ENCODE measurements around the gene NLE1.

GRCh38 chr17:35187481-35187880, 45.4 kb upstream of the NLE1 start:
- TF ChIP-seq POLR2A (IDR thresholded peaks at IDR 0.05) = no peak
- TF ChIP-seq, protein P1, sequence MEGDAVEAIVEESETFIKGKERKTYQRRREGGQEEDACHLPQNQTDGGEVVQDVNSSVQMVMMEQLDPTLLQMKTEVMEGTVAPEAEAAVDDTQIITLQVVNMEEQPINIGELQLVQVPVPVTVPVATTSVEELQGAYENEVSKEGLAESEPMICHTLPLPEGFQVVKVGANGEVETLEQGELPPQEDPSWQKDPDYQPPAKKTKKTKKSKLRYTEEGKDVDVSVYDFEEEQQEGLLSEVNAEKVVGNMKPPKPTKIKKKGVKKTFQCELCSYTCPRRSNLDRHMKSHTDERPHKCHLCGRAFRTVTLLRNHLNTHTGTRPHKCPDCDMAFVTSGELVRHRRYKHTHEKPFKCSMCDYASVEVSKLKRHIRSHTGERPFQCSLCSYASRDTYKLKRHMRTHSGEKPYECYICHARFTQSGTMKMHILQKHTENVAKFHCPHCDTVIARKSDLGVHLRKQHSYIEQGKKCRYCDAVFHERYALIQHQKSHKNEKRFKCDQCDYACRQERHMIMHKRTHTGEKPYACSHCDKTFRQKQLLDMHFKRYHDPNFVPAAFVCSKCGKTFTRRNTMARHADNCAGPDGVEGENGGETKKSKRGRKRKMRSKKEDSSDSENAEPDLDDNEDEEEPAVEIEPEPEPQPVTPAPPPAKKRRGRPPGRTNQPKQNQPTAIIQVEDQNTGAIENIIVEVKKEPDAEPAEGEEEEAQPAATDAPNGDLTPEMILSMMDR (IDR thresholded peaks at IDR 0.05) = no peak

Measured in Peyer's patch (tissue), 4 donors.